ENCODE measurements around the gene RNU1-3. TPM values are rescaled to one million over a fixed set of nuclear protein-coding genes. Genes with fewer than 3 reads are reported as not detected.
"Not testable (repeated sequence)": the region's sequence is repeated elsewhere in the genome, so short reads cannot be mapped to it uniquely, and the experiment has no call there.

RNU1-3 gene
- total RNA-seq, 4 donors from 2014 or later = under 0.01 TPM; not detected in 1

- 37 to 40% methylated on average over 37 of the region's 37 CpGs for WGBS, 2 donors
- H3K4me3 ChIP-seq (ENCODE audit: low read depth, poor library complexity, severe bottlenecking); DNase-seq (ENCODE audit: low spot score in 2 of 2); intact Hi-C loops (cut with DNase I; ENCODE audit: low total_unique reads): not testable (repeated sequence)
Measured at GRCh38 chr1:16685445-16686371, 19.0 kb upstream of the RNU1-3 start.

GRCh38 chr1:16684738-16685337 is 18.1 kb upstream of the RNU1-3 start:
- WGBS, 2 donors = 1 to 2% methylated on average over 4 of the region's 4 CpGs
- H3K4me3 ChIP-seq (ENCODE audit: low read depth, poor library complexity, severe bottlenecking); intact Hi-C loops (cut with DNase I; ENCODE audit: low total_unique reads); DNase-seq (ENCODE audit: low spot score in 2 of 2): not testable (repeated sequence)

- 8 to 9% methylated on average over 2 of the region's 2 CpGs for WGBS, 2 donors
- H3K4me3 ChIP-seq (ENCODE audit: low read depth, poor library complexity, severe bottlenecking); intact Hi-C loops (cut with DNase I; ENCODE audit: low total_unique reads); DNase-seq (ENCODE audit: low spot score in 2 of 2): not testable (repeated sequence)
Measured at GRCh38 chr1:16684152-16684551, 17.4 kb upstream of the RNU1-3 start.

- H3K4me3 ChIP-seq (ENCODE audit: low read depth, poor library complexity, severe bottlenecking); DNase-seq (ENCODE audit: low spot score in 2 of 2); intact Hi-C loops (cut with DNase I; ENCODE audit: low total_unique reads): not testable (repeated sequence)
Measured at GRCh38 chr1:16682803-16683202, 16.1 kb upstream of the RNU1-3 start.

- intact Hi-C loops (cut with DNase I; ENCODE audit: low total_unique reads); H3K4me3 ChIP-seq (ENCODE audit: low read depth, poor library complexity, severe bottlenecking): not testable (repeated sequence)
- 45 to 55% methylated on average over 16 to 17 of the region's 29 CpGs for WGBS, 2 donors
- DNase-seq (ENCODE audit: low spot score in 2 of 2) = peak in 1 of 2 donors; percentile 75
Measured at GRCh38 chr1:16680366-16680765, 13.6 kb upstream of the RNU1-3 start.

- 73 to 86% methylated on average over 32 to 34 of the region's 34 CpGs for WGBS, 2 donors
- intact Hi-C loops (cut with DNase I; ENCODE audit: low total_unique reads) = no loop called here
- no peak overlapping the region for H3K4me3 ChIP-seq (ENCODE audit: low read depth, poor library complexity, severe bottlenecking)
- TF ChIP-seq POLR2A (IDR thresholded peaks at IDR 0.05) (no peak), CTCF (IDR thresholded peaks at IDR 0.05) (no peak)
- peak in 1 of 2 donors; percentile 87 for DNase-seq (ENCODE audit: low spot score in 2 of 2)
Measured at GRCh38 chr1:16677552-16678431, 11.0 kb upstream of the RNU1-3 start.

- DNase-seq (ENCODE audit: low spot score in 2 of 2); intact Hi-C loops (cut with DNase I; ENCODE audit: low total_unique reads); H3K4me3 ChIP-seq (ENCODE audit: low read depth, poor library complexity, severe bottlenecking): not testable (repeated sequence)
- WGBS, 2 donors = 74 to 75% methylated on average over 22 of the region's 22 CpGs
Measured at GRCh38 chr1:16676661-16677523, 10.1 kb upstream of the RNU1-3 start.

GRCh38 chr1:16675118-16675510 is 8.4 kb upstream of the RNU1-3 start:
- WGBS, 2 donors = no CpG with 5 or more reads among the region's 2 CpGs
- intact Hi-C loops (cut with DNase I; ENCODE audit: low total_unique reads); H3K4me3 ChIP-seq (ENCODE audit: low read depth, poor library complexity, severe bottlenecking); DNase-seq (ENCODE audit: low spot score in 2 of 2): not testable (repeated sequence)

GRCh38 chr1:16673976-16674375 is 7.2 kb upstream of the RNU1-3 start:
- DNase-seq (ENCODE audit: low spot score in 2 of 2); H3K4me3 ChIP-seq (ENCODE audit: low read depth, poor library complexity, severe bottlenecking); intact Hi-C loops (cut with DNase I; ENCODE audit: low total_unique reads): not testable (repeated sequence)
- 53 to 58% methylated on average over 5 of the region's 5 CpGs for WGBS, 2 donors

- DNase-seq (ENCODE audit: low spot score in 2 of 2); H3K4me3 ChIP-seq (ENCODE audit: low read depth, poor library complexity, severe bottlenecking); intact Hi-C loops (cut with DNase I; ENCODE audit: low total_unique reads): not testable (repeated sequence)
- WGBS, 2 donors = no CpG with 5 or more reads among the region's 11 CpGs
Measured at GRCh38 chr1:16665836-16666235, 912 bp downstream of the RNU1-3 start.

- 77 to 86% methylated on average over 5 to 15 of the region's 32 CpGs for WGBS, 2 donors
- H3K4me3 ChIP-seq (ENCODE audit: low read depth, poor library complexity, severe bottlenecking); intact Hi-C loops (cut with DNase I; ENCODE audit: low total_unique reads); DNase-seq (ENCODE audit: low spot score in 2 of 2): not testable (repeated sequence)
Measured at GRCh38 chr1:16658234-16658633, 8.5 kb downstream of the RNU1-3 start.

- DNase-seq (ENCODE audit: low spot score in 2 of 2); H3K4me3 ChIP-seq (ENCODE audit: low read depth, poor library complexity, severe bottlenecking); intact Hi-C loops (cut with DNase I; ENCODE audit: low total_unique reads): not testable (repeated sequence)
- WGBS, 2 donors = no CpG with 5 or more reads among the region's 14 CpGs
Measured at GRCh38 chr1:16656981-16657683, 9.6 kb downstream of the RNU1-3 start.

Measured in lower leg skin (tissue), 4 donors.